Measurements from ENCODE around the gene TMEM144. TPM values are rescaled to one million over a fixed set of nuclear protein-coding genes. Genes with fewer than 3 reads are reported as not detected.

TMEM144 gene
- total and polyA plus RNA-seq, 4 donors, result 0.56 to 2.8 (median 1.6) TPM

DNA sequence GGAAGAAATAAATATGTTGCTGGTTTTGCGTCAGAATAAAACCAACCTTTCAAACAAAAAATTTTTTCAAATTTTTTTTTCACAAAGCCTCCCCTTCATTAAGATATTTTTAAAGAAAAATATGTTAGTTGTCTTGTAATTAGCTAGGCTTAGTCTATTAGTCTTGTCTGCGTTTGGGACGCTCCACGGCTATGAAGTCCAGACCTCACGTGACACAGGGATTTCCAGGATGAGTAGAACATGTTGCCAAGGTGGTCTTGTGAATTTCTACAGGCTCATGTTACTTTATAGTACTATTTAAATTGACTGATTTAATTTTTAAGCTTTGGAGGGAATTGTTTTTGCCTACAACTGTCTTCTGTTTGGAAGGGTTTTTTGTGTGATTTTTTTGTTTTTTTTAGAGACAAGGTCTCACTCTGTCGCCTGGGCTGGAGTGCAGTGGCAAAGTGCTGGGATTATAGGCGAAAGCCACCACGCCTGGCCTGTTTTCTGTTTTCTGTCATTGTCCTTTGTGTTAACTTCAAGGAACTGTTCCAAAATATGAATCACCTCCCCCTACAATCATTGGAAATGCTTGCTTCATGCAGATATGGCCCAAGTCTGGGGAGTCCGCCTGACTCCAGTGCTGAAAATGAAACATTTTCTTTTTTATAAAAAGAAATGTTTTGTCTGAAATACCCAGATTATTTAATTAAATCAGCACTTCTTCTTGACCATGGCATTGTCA is 26.2 kb downstream of the TMEM144 start:
- Histone ChIP-seq H3K9me3 (ENCODE audit: control insufficient read depth in 4 of 4, low read length in 3 of 4) (no peaks in the 10 kb centered on the region), H3K9ac (ENCODE audit: low read depth in 1 of 2, low read length in 2 of 2) (no peak overlapping the region), H3K36me3 (ENCODE audit: control insufficient read depth in 4 of 4, insufficient read depth in 3 of 4, low read depth in 1 of 4, low read length in 3 of 4) (no peaks in the 10 kb centered on the region), H3K27me3 (ENCODE audit: control insufficient read depth in 4 of 4, insufficient read depth in 4 of 4, low read length in 3 of 4) (no peaks in the 10 kb centered on the region), H3K27ac (ENCODE audit: low read depth in 1 of 2, low read length in 2 of 2) (no peak overlapping the region), H3K4me3 (ENCODE audit: low read depth in 1 of 3, low read length in 3 of 3) (no peak overlapping the region), H3K4me1 (ENCODE audit: control insufficient read depth in 4 of 4, insufficient read depth in 4 of 4, low read length in 3 of 4) (no peaks in the 10 kb centered on the region)
- DNase-seq (ENCODE audit: low spot score), result no peak
- TF ChIP-seq HNF4G (IDR thresholded peaks at IDR 0.05), result no peak
- TF ChIP-seq, protein P1, sequence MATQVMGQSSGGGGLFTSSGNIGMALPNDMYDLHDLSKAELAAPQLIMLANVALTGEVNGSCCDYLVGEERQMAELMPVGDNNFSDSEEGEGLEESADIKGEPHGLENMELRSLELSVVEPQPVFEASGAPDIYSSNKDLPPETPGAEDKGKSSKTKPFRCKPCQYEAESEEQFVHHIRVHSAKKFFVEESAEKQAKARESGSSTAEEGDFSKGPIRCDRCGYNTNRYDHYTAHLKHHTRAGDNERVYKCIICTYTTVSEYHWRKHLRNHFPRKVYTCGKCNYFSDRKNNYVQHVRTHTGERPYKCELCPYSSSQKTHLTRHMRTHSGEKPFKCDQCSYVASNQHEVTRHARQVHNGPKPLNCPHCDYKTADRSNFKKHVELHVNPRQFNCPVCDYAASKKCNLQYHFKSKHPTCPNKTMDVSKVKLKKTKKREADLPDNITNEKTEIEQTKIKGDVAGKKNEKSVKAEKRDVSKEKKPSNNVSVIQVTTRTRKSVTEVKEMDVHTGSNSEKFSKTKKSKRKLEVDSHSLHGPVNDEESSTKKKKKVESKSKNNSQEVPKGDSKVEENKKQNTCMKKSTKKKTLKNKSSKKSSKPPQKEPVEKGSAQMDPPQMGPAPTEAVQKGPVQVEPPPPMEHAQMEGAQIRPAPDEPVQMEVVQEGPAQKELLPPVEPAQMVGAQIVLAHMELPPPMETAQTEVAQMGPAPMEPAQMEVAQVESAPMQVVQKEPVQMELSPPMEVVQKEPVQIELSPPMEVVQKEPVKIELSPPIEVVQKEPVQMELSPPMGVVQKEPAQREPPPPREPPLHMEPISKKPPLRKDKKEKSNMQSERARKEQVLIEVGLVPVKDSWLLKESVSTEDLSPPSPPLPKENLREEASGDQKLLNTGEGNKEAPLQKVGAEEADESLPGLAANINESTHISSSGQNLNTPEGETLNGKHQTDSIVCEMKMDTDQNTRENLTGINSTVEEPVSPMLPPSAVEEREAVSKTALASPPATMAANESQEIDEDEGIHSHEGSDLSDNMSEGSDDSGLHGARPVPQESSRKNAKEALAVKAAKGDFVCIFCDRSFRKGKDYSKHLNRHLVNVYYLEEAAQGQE (IDR thresholded peaks at IDR 0.05), result peak; percentile 88
- WGBS, result 80% methylated on average over 9 of the region's 9 CpGs

DNA sequence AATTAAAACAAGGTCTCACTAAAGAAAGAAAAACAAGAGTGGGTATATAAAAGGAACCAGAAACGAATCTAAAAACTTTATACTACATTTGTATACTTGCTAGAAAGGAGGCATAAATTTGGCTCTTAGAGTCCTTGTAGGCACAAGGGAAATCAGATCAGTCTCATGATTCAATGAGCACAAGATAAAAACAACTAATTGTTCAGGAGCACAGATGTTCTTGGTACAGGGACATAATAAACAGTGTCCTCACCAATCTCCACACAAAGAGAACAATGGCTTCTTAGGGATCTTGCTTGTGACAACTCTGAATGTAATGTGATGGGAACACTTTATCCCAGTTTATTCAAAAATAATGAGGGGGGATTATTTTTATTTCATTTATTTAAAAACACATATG is 28.3 kb downstream of the TMEM144 start:
- no peak for DNase-seq (ENCODE audit: low spot score)
- Histone ChIP-seq H3K9me3 (ENCODE audit: control insufficient read depth in 4 of 4, low read length in 3 of 4) (no peaks in the 10 kb centered on the region), H3K27me3 (ENCODE audit: control insufficient read depth in 4 of 4, insufficient read depth in 4 of 4, low read length in 3 of 4) (no peaks in the 10 kb centered on the region), H3K9ac (ENCODE audit: low read depth in 1 of 2, low read length in 2 of 2) (no peak overlapping the region), H3K4me3 (ENCODE audit: low read depth in 1 of 3, low read length in 3 of 3) (no peak overlapping the region), H3K36me3 (ENCODE audit: control insufficient read depth in 4 of 4, insufficient read depth in 3 of 4, low read depth in 1 of 4, low read length in 3 of 4) (no peaks in the 10 kb centered on the region), H3K4me1 (ENCODE audit: control insufficient read depth in 4 of 4, insufficient read depth in 4 of 4, low read length in 3 of 4) (no peaks in the 10 kb centered on the region), H3K27ac (ENCODE audit: low read depth in 1 of 2, low read length in 2 of 2) (no peak overlapping the region)
- TF ChIP-seq TAF1 (conservative IDR thresholded peaks at IDR 0.05), result no peak
- no peak for TF ChIP-seq NR2F2 (IDR thresholded peaks at IDR 0.05)
- TF ChIP-seq HNF4G (IDR thresholded peaks at IDR 0.05), result no peak
- TF ChIP-seq FOXA2 (IDR thresholded peaks at IDR 0.05), result no peak
- no peak for TF ChIP-seq YY1 (IDR thresholded peaks at IDR 0.05)
- TF ChIP-seq EGR1 (IDR thresholded peaks at IDR 0.05; ENCODE audit: low read depth in 2 of 2), result no peak
- WGBS, result 90% methylated on average over 1 of the region's 1 CpG

DNA sequence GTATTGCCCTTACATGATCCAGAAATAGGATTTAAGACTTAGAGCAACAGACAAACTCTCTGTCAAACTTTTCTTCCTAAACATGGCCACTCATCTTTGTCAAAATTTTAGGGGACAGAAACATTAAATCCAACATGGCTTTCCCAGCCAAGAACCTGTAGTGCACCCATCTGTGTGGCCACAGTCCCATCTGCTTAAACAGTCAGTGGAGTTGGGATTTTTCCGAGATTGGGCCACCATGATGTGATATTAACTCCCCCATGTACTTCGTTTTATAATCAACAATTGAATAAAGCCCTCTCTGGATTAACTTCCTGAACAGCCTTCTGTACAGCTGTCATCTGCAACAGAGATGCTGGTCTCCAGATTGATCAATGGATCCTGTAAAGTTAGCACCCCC is 28.9 kb downstream of the TMEM144 start:
- H3K4me3 ChIP-seq (ENCODE audit: low read depth in 1 of 3, low read length in 3 of 3), result no peak overlapping the region
- no peaks in the 10 kb centered on the region for H3K9me3 ChIP-seq (ENCODE audit: control insufficient read depth in 4 of 4, low read length in 3 of 4)
- DNase-seq (ENCODE audit: low spot score), result no peak
- H3K4me1 ChIP-seq (ENCODE audit: control insufficient read depth in 4 of 4, insufficient read depth in 4 of 4, low read length in 3 of 4), result no peaks in the 10 kb centered on the region
- 83% methylated on average over 2 of the region's 2 CpGs for WGBS
- no peak overlapping the region for H3K9ac ChIP-seq (ENCODE audit: low read depth in 1 of 2, low read length in 2 of 2)
- H3K36me3 ChIP-seq (ENCODE audit: control insufficient read depth in 4 of 4, insufficient read depth in 3 of 4, low read depth in 1 of 4, low read length in 3 of 4), result no peaks in the 10 kb centered on the region
- no peak for TF ChIP-seq GABPA (IDR thresholded peaks at IDR 0.05 in 1 of 2, conservative IDR thresholded peaks at IDR 0.05 in 1 of 2)
- no peak for TF ChIP-seq NR2F2 (IDR thresholded peaks at IDR 0.05)
- no peak for TF ChIP-seq HNF4G (IDR thresholded peaks at IDR 0.05)
- TF ChIP-seq SP1 (IDR thresholded peaks at IDR 0.05), result no peak
- TF ChIP-seq, protein P2, sequence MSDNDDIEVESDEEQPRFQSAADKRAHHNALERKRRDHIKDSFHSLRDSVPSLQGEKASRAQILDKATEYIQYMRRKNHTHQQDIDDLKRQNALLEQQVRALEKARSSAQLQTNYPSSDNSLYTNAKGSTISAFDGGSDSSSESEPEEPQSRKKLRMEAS (IDR thresholded peaks at IDR 0.05), result no peak
- TF ChIP-seq HNF4A (conservative IDR thresholded peaks at IDR 0.05), result no peak
- TF ChIP-seq, protein P3, sequence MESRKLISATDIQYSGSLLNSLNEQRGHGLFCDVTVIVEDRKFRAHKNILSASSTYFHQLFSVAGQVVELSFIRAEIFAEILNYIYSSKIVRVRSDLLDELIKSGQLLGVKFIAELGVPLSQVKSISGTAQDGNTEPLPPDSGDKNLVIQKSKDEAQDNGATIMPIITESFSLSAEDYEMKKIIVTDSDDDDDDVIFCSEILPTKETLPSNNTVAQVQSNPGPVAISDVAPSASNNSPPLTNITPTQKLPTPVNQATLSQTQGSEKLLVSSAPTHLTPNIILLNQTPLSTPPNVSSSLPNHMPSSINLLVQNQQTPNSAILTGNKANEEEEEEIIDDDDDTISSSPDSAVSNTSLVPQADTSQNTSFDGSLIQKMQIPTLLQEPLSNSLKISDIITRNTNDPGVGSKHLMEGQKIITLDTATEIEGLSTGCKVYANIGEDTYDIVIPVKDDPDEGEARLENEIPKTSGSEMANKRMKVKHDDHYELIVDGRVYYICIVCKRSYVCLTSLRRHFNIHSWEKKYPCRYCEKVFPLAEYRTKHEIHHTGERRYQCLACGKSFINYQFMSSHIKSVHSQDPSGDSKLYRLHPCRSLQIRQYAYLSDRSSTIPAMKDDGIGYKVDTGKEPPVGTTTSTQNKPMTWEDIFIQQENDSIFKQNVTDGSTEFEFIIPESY (IDR thresholded peaks at IDR 0.05), result no peak
- TF ChIP-seq, protein P1 (IDR thresholded peaks at IDR 0.05), result no peak
- TF ChIP-seq EGR1 (IDR thresholded peaks at IDR 0.05; ENCODE audit: low read depth in 2 of 2), result no peak
- TF ChIP-seq RAD21 (IDR thresholded peaks at IDR 0.05), result no peak
- TF ChIP-seq, protein P4, sequence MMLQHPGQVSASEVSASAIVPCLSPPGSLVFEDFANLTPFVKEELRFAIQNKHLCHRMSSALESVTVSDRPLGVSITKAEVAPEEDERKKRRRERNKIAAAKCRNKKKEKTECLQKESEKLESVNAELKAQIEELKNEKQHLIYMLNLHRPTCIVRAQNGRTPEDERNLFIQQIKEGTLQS (IDR thresholded peaks at IDR 0.05), result no peak
- no peak overlapping the region for H3K27ac ChIP-seq (ENCODE audit: low read depth in 1 of 2, low read length in 2 of 2)
- H3K27me3 ChIP-seq (ENCODE audit: control insufficient read depth in 4 of 4, insufficient read depth in 4 of 4, low read length in 3 of 4), result no peaks in the 10 kb centered on the region

Measured in liver (tissue), 9 donors.